GM03348 (cell line): ENCODE data around the gene PCDHA6.
"Not testable (repeated sequence)": the region's sequence is repeated elsewhere in the genome, so short reads cannot be mapped to it uniquely, and the experiment has no call there.

ENCODE experiments used
- DNase-seq: peaks from one replicate; pipeline ENCODE4 v3.0.0; 2012; ENCODE audit warnings: low spot score

PCDHA6 gene

GRCh38 chr5:140862441-140863295, 34.9 kb downstream of the PCDHA6 start:
- no peak for DNase-seq

- DNase-seq = no peak
Observed at GRCh38 chr5:140868721-140869554, 41.2 kb downstream of the PCDHA6 start, which contains the start of gene PCDHA11. TSS of gene PCDHA11 (plus strand) at chr5:140868957. CDS start at chr5:140869104, 147 bp downstream.

GRCh38 chr5:140869555-140869886, 41.8 kb downstream of the PCDHA6 start:
- DNase-seq = no peak

GRCh38 chr5:140870221-140871201, 42.8 kb downstream of the PCDHA6 start:
- no peak for DNase-seq

GRCh38 chr5:140875085-140876065, 47.6 kb downstream of the PCDHA6 start, which contains the start of gene PCDHA12:
TSS of gene PCDHA12 (plus strand) at chr5:140875308. CDS start at chr5:140875473, 165 bp downstream.
- no peak for DNase-seq

- not testable (repeated sequence) for DNase-seq
Observed at GRCh38 chr5:140876541-140877261, 48.9 kb downstream of the PCDHA6 start.

GRCh38 chr5:140877262-140877581, 49.5 kb downstream of the PCDHA6 start:
- DNase-seq = no peak
